DMS53 (cell line): ENCODE measurements around the gene LHFPL6.

Experiments
- DNase-seq: peaks from one replicate; lab custom pipeline; 2025; lab: John Stamatoyannopoulos, UW

The LHFPL6 gene

GRCh38 chr13:39410964-39411363 lies 192.0 kb downstream of the LHFPL6 start:
- no peak for DNase-seq

GRCh38 chr13:39410096-39410901 lies 192.7 kb downstream of the LHFPL6 start:
- no peak for DNase-seq

- no peak for DNase-seq
These were observed 194.5 kb downstream of the LHFPL6 start for GRCh38 chr13:39408512-39408911.

DNA sequence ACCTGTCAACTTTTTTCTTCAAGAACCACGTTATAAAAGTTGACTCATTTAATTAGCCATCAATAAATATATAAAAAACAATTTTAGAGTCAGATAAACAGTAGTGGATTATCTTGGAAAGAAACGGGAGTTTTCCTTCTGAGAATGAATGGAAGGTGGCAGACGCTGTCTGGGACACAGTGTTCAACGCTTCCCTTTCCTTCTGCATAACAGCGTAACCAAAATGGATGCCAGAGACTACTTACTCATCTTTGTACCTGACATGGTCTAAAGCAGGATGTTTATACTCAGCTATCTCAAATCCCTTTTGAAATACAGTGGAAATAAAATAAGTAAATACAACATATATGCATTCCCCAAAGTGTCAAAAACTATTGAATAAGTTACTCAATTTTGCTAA lies 195.2 kb downstream of the LHFPL6 start:
- no peak for DNase-seq

DNA sequence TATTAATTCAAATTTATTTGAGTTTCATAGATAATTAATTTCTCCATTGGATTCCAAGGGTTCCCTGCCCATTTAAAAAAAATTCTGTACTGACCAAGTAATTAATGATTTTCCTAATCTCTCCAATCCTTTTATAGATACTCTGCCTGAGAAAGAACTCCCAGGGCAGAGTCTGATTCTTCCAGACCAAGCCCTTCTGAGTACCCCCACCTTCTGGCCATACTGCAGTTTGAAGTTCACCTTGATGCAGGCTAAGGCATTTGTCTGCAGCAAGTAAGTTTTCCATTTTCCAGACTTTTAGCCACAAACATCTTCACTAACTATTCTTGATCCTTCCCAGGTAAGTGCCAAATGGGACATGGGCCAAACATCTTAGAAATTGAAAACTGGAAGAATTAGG lies 195.9 kb downstream of the LHFPL6 start:
- DNase-seq: no peak

- DNase-seq: peak; percentile 18
These were observed 196.3 kb downstream of the LHFPL6 start for GRCh38 chr13:39406688-39407087.

DNA sequence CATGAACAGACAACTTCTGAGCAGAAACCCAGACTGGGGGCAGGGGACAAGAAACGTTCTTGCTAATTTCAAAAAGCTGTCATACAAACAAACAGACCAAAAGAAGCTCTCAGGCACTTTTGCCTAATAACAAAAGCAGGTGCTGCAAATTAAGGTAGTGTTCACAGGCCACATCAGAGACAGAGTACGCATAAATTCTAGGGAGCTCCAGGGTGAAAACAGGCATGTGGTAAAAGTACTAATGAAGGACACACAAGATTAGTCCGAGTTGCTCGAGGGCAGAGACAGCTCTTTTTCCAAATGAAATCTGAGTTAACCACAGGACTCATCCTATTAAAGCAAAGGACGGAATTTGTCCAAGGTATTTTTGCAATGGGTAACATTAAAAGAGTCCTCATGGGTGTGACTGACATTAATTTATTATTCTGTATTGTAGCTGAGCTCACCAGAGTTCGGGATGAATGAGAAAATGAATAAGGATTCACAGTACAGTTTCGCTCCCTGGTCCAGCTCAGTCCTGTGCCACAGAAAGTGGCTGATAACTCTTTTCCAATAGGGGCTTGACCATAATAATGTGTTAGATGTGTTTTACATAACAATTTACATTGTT lies 197.3 kb downstream of the LHFPL6 start:
- no peak for DNase-seq

DNA sequence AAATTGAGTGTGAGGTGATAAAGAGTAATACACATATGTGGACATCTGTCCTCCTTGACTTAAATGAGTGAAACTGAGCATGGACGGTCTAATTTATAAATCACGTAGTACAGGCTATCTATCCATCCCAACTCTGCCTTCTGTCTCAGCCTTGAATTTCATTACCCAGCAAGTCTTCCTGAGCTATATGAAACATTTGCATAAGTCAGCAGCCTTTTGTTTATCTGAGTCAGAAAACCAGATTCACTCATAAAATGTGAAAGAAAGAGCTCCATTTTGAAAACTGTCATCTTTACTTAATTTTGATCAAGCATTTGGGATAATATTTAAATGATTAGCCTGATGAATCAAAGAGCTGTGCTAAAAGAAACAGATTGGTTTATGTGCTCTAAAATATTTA lies 197.9 kb downstream of the LHFPL6 start:
- DNase-seq: no peak

- DNase-seq: no peak
These were observed 199.9 kb downstream of the LHFPL6 start for GRCh38 chr13:39403106-39403505.

DNA sequence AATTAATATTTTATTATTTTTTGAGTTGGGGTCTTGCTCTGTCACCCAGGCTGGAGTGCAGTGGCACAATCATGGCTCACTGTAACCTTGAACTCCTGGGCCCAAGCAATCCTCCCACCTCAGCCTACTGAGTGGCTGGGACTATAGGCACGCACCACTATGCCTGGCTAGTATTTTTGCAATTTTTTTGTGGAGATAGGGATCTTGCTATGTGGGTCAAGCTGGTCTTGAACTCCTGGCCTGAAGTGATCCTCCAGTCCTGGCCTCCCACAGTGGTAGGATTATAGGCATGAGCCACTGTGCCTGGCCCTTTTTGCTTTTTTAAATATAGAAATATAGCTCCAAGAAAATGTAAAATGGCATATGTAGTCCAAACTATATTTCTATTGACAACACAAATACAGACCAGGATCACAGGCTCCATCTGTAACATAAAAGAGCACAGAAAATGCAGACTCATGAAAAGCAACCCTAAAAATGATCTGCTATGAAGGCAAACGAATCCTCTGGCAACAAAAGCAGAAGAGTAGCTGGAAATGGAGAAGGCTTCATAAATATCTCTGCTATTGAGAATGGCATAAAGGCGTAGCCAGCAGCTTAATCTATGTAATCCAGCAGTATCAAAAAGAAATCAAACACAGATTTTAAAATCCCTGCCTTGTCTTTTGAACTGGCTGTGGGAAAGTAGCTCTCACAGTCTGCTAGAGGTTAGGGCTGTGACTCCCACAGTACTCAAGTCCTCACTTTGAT lies 200.6 kb downstream of the LHFPL6 start:
- DNase-seq: no peak

GRCh38 chr13:39401756-39402155 lies 201.2 kb downstream of the LHFPL6 start:
- no peak for DNase-seq

GRCh38 chr13:39401046-39401705 lies 201.8 kb downstream of the LHFPL6 start:
- DNase-seq: peak; percentile 21

GRCh38 chr13:39399102-39399501 lies 203.9 kb downstream of the LHFPL6 start:
- no peak for DNase-seq

DNA sequence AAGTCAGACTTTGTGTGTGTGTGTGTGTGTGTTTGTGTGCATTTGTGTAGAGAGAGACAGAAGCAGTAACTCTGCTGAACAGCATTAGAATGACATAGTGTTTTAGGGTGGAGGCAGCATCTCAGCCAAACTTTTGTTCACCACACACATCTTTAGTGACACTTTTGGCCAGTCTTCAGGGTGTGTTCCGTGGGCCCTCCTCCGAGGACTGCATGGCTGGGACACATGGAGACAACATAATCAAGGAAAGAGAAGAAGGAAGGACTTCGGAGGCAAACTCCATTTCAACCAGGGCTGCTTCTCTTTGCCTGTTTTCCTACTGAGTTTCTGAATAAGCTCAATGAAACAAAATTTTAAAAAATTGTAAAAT lies 205.1 kb downstream of the LHFPL6 start:
- DNase-seq: no peak

DNA sequence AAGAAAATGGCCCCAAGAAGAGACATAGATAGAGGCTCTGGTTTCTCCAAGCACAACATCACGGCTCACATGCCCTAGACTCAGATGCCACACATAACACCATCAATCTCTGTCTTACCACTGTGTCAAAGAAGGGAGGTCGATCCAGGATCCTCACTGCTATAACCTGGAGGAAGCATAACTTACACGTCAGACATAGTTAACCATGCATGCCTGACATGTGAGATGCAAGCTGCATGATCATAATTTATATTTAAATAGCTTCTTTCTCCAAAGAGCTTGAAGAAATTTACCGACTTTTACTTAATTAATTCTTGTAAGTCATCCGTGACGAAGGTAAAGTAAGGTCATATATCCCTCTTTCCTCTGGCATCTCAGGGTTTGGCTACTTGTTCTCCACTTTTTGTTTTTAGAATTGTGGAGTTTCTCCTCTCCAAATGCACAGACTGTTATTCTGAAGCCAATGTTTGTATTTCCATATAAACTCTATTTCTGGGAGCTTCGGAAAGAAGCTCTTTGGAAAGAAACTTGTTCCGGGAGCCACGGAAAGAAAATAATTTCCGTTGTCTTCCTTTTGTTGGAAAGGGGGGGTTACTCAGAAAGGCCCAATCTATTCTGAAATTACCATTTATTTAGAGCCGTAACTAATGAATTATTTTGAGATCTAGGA lies 205.6 kb downstream of the LHFPL6 start:
- no peak for DNase-seq

- DNase-seq: no peak
These were observed 208.0 kb downstream of the LHFPL6 start for GRCh38 chr13:39394796-39395678.

GRCh38 chr13:39391761-39392160 lies 211.2 kb downstream of the LHFPL6 start:
- DNase-seq: no peak

DNA sequence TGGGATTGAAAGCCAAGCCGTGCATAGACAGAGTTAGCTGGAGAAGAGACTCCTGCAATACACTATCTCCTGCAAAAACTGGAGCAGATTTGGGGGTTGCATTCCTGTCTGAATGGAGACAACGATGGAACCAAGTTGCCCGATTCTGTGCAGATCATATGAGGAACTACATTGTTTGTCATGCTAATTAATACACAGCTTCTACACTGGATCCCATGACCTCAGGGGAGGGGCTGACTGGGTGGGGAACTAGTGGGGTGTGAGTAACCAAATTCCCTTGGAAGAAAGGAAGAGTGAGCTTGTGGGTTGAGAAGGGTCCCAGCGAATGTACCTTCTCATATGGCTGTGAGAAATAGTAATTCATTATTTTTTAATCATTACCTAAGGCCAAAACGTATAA lies 214.0 kb downstream of the LHFPL6 start:
- DNase-seq: no peak

DNA sequence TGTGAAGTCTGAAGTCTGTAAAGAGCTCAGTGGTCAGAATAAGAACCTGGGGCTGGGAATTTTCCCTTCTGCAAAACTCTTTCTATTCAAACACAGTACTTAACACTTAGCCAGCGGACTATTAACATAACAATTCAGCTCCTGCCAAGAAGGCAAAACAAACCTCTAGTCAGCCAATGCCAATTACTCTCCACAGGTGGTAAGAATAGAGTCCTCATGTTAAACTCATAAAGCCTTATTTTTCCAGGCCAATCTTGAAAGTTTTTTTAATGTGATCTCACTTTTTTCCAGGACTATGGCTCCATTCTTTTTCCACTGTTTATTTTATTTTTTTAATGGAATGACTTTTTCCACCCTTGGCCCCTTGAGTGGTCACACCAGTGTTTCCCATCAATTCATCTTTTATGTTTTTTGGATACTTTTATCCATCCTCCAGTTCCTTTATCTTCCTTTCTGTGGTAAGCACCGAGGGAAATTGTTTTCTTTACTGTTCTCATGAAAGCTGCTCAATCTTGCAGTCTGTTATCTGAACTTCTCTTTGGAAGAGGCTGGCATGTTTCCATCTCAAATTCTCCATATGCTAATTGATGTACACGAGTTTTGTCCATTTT lies 217.3 kb downstream of the LHFPL6 start:
- DNase-seq: no peak

DNA sequence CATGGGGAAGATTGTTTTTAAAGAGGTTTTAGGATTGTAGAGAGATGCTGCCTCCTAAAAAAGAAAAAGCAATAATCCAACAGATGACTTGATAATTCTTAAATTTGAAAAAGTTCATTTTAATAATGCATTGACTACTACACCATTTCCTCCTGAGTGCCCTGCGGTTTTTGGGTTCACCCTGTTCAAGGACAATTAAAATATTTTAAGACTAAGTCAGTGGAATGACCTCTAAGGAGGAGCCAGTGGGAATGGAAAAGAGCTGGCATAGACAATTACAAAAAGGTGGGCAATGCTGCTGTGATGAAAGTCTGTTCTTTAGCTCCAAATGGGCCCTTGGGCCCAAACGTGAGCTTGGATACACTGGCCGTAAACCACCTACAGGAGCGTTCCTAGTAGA lies 217.8 kb downstream of the LHFPL6 start:
- DNase-seq: no peak

GRCh38 chr13:39381456-39381855 lies 221.5 kb downstream of the LHFPL6 start:
- DNase-seq: no peak
